GM23338 (cell line): ENCODE measurements around the gene ADGRG7. TPM values are rescaled to one million over a fixed set of nuclear protein-coding genes. Genes with fewer than 3 reads are reported as not detected.

Experiments
- ATAC-seq: fragments of 200-7000 bp; cut with Tn5 transposase; 3 replicates; pipeline ENCODE4 v1.9.1; 2020
- DNase-seq: peaks from one replicate; pipeline ENCODE4 v3.0.0-alpha.2; 2015; ENCODE audit warnings: low spot score
- H2AFZ ChIP-seq: fragments of 200-600 bp; sonication (generic); 2 replicates; pipeline ENCODE4 v1.8.0; 2016; ENCODE audit warnings: antibody characterized with exemption, mild to moderate bottlenecking, moderate library complexity
- H3F3A ChIP-seq: fragments of 200-600 bp; sonication (generic); replicated peaks from 2 replicates; pipeline ENCODE4 v1.8.0; 2017; ENCODE audit warnings: antibody characterized with exemption, mixed run types, low read depth
- H3K27ac ChIP-seq: fragments of 200-600 bp; sonication (generic); 2 replicates; pipeline ENCODE4 v1.6.1; 2016; ENCODE audit warnings: low read depth
- H3K27me3 ChIP-seq: fragments of 200-600 bp; sonication (generic); 2 replicates; pipeline ENCODE4 v1.8.0; 2016; ENCODE audit warnings: mild to moderate bottlenecking, mixed run types, moderate library complexity; ENCODE audit not compliant: insufficient read depth
- H3K36me3 ChIP-seq: fragments of 200-600 bp; sonication (generic); 2 replicates; pipeline ENCODE4 v1.8.0; 2016; ENCODE audit warnings: mild to moderate bottlenecking; ENCODE audit not compliant: insufficient read depth
- H3K4me1 ChIP-seq: fragments of 200-600 bp; sonication (generic); 2 replicates; pipeline ENCODE4 v1.8.0; 2016; ENCODE audit warnings: mild to moderate bottlenecking, moderate library complexity; ENCODE audit not compliant: insufficient read depth
- H3K4me2 ChIP-seq: fragments of 200-600 bp; sonication (generic); 2 replicates; pipeline ENCODE4 v1.7.1; 2017; ENCODE audit warnings: mixed run types
- H3K4me3 ChIP-seq: fragments of 200-600 bp; sonication (generic); 2 replicates; pipeline ENCODE4 v1.6.1; 2016; ENCODE audit warnings: mixed run types
- H3K79me2 ChIP-seq: fragments of 200-600 bp; sonication (generic); replicated peaks from 2 replicates; pipeline ENCODE4 v1.8.0; 2017; ENCODE audit warnings: mild to moderate bottlenecking; ENCODE audit not compliant: insufficient read depth
- H3K9me2 ChIP-seq: fragments of 200-600 bp; sonication (generic); 2 replicates; pipeline ENCODE4 v1.8.0; 2017; ENCODE audit not compliant: insufficient read depth
- H4K20me1 ChIP-seq: fragments of 200-600 bp; sonication (generic); replicated peaks from 2 replicates; pipeline ENCODE4 v1.8.0; 2017; ENCODE audit warnings: mild to moderate bottlenecking; ENCODE audit not compliant: insufficient read depth
- H3K27ac Mint-ChIP-seq: 2 replicates; pipeline ENCODE4 v1.8.0; 2020; ENCODE audit warnings: inconsistent platforms, mild to moderate bottlenecking, moderate library complexity, mixed read lengths
- H3K27me3 Mint-ChIP-seq: 3 replicates; pipeline ENCODE4 v1.8.0; 2022; ENCODE audit warnings: low read depth, mild to moderate bottlenecking, moderate library complexity, mixed read lengths, inconsistent platforms; ENCODE audit not compliant: insufficient read depth, poor library complexity
- H3K36me3 Mint-ChIP-seq: 3 replicates; pipeline ENCODE4 v1.8.0; 2021; ENCODE audit warnings: low read depth, mild to moderate bottlenecking, inconsistent platforms, moderate library complexity, mixed read lengths
- H3K4me1 Mint-ChIP-seq: 3 replicates; pipeline ENCODE4 v1.8.0; 2020; ENCODE audit warnings: mild to moderate bottlenecking, inconsistent platforms, mixed read lengths
- H3K4me3 Mint-ChIP-seq: 3 replicates; pipeline ENCODE4 v1.8.0; 2021; ENCODE audit warnings: moderate library complexity, mild to moderate bottlenecking, inconsistent platforms, mixed read lengths
- H3K9me3 Mint-ChIP-seq: 3 replicates; pipeline ENCODE4 v1.8.0; 2020; ENCODE audit warnings: moderate library complexity, mild to moderate bottlenecking, inconsistent platforms, mixed read lengths
- CREB1 ChIP-seq: fragments of 250-450 bp; sonication (Bioruptor Pico); IDR thresholded peaks from 2 replicates; pipeline ENCODE4 v1.5.0; 2020; ENCODE audit warnings: low read depth, mild to moderate bottlenecking, moderate library complexity
- CTCF ChIP-seq, 2 experiments: fragments of 200-600 bp in 1 of 2; sonication (generic) in 1 of 2; conservative IDR thresholded peaks; 2 replicates each; pipeline versions ENCODE4 v1.5.1 to v1.6.1; 2016 to 2017; ENCODE audit warnings: antibody characterized with exemption in 2 of 2, low read depth in 2 of 2, mild to moderate bottlenecking in 2 of 2, moderate library complexity in 1 of 2
- ETS1 ChIP-seq: IDR thresholded peaks from 2 replicates; pipeline ENCODE4 v1.6.1; 2016; ENCODE audit warnings: antibody characterized with exemption
- EZH2 ChIP-seq: fragments of 200-600 bp; sonication (generic); IDR thresholded peaks from one replicate; pipeline ENCODE4 v1.8.0; 2017; ENCODE audit warnings: antibody characterized with exemption, mild to moderate bottlenecking, low read depth; ENCODE audit not compliant: unreplicated experiment
- EZH2phosphoT487 ChIP-seq: fragments of 200-600 bp; sonication (generic); IDR thresholded peaks from one replicate; pipeline ENCODE4 v1.8.1; 2018; ENCODE audit warnings: antibody characterized with exemption; ENCODE audit not compliant: unreplicated experiment
- NANOG ChIP-seq: IDR thresholded peaks from 2 replicates; pipeline ENCODE4 v1.6.1; 2016; ENCODE audit warnings: antibody characterized with exemption, borderline replicate concordance
- POLR2AphosphoS5 ChIP-seq: IDR thresholded peaks from 2 replicates; pipeline ENCODE4 v1.6.1; 2016; ENCODE audit warnings: antibody characterized with exemption, low read depth
- STAT1 ChIP-seq: IDR thresholded peaks from one replicate; pipeline ENCODE4 v1.6.1; 2016; ENCODE audit warnings: antibody characterized with exemption; ENCODE audit not compliant: unreplicated experiment
- ZNF114 ChIP-seq: fragments of 250-450 bp; sonication (Bioruptor Pico); IDR thresholded peaks from 2 replicates; pipeline ENCODE4 v1.5.0; 2020; ENCODE audit warnings: mild to moderate bottlenecking, moderate library complexity
- ZNF331 ChIP-seq: fragments of 250-450 bp; sonication (Bioruptor Pico); IDR thresholded peaks from 2 replicates; pipeline ENCODE4 v1.5.0; 2020; ENCODE audit warnings: low read depth, mild to moderate bottlenecking, moderate library complexity
- ZNF462 ChIP-seq: fragments of 250-450 bp; sonication (Bioruptor Pico); IDR thresholded peaks from 2 replicates; pipeline ENCODE4 v1.5.0; 2020; ENCODE audit warnings: mild to moderate bottlenecking, moderate library complexity
- polyA plus RNA-seq: library from polyadenylated mRNA; unstranded; fragments of >200 nt; fragmentation: Nextera tagmentation; extraction: Ambion mirVana; gene quantifications from 2 replicates; pipeline ENCODE4 v1.2.1, GENCODE V29; 2016
- total RNA-seq: library from RNA; depleted of rRNA; stranded (reverse); fragments of >200 nt; shearing (Covaris generic); gene quantifications from 2 replicates; pipeline ENCODE4 v1.2.3, GENCODE V29; 2014

ADGRG7 gene
- total and polyA plus RNA-seq, 2 experiments from 2014 or later, result not detected

- TF ChIP-seq CTCF (conservative IDR thresholded peaks at IDR 0.05; ENCODE audit: low read depth in 2 of 2), result no peak
- no peak for TF ChIP-seq STAT1
Measured at GRCh38 chr3:100635273-100635701, 25.9 kb downstream of the ADGRG7 start (continued).

- Histone ChIP-seq H3K4me2 (no peak overlapping the region), H3K9me2 (peaks cover 11% of the 10 kb centered on the region; the same call in 1 of the 2 replicates), H4K20me1 (no peaks in the 10 kb centered on the region), H3K79me2 (no peaks in the 10 kb centered on the region), H3F3A (no peaks in the 10 kb centered on the region), H3K27me3 (no peaks in the 10 kb centered on the region), H2AFZ (no peak overlapping the region), H3K4me1 (no peaks in the 10 kb centered on the region), H3K27ac (no peak overlapping the region), H3K4me3 (no peak overlapping the region), H3K36me3 (no peaks in the 10 kb centered on the region; the same call in 1 of the 2 replicates)
- Mint-ChIP-seq H3K4me1 (no peaks in the 10 kb centered on the region), H3K27me3 (no peaks in the 10 kb centered on the region), H3K36me3 (no peaks in the 10 kb centered on the region), H3K4me3 (no peak overlapping the region), H3K27ac (no peak overlapping the region), H3K9me3 (peaks cover 6% of the 10 kb centered on the region; the same call in 1 of the 3 replicates)
- ATAC-seq (no peak), DNase-seq (no peak)
- TF ChIP-seq ZNF114 (CRISPR knock-in tag), result no peak
- no peak for TF ChIP-seq EZH2
- no peak for TF ChIP-seq POLR2AphosphoS5
- no peak for TF ChIP-seq ZNF462 (CRISPR knock-in tag)
- no peak for TF ChIP-seq EZH2phosphoT487
- no peak for TF ChIP-seq NANOG
- no peak for TF ChIP-seq CTCF (conservative IDR thresholded peaks at IDR 0.05; ENCODE audit: low read depth in 2 of 2)
- TF ChIP-seq ETS1, result no peak
- no peak for TF ChIP-seq ZNF331 (CRISPR knock-in tag)
- TF ChIP-seq CREB1, result no peak
Measured at GRCh38 chr3:100637197-100637631, 27.8 kb downstream of the ADGRG7 start.
